H1 (cell line): ENCODE measurements around the gene MCM9. TPM values are rescaled to one million over a fixed set of nuclear protein-coding genes. Genes with fewer than 3 reads are reported as not detected.

Experiments
- CTCF ChIA-PET: fragments of 300-600 bp; sonication (Branson Sonifier 250); formaldehyde crosslinking; loops from one replicate; lab custom pipeline; 2021; ENCODE audit not compliant: partially characterized antibody; lab: Charles Lee
- POLR2A ChIA-PET: fragments of 300-600 bp; sonication (Branson Sonifier 250); formaldehyde crosslinking; loops from one replicate; lab custom pipeline; 2021; ENCODE audit warnings: inconsistent platforms; ENCODE audit not compliant: partially characterized antibody; lab: Charles Lee
- DNase-seq, 2 experiments: peaks; one replicate each; pipeline versions ENCODE4 v3.0.0 to v3.0.0-alpha.2; 2010 to 2022; ENCODE audit warnings: low spot score in 2 of 2, low read depth in 1 of 2, mixed read lengths in 1 of 2
- FAIRE-seq: peaks from 2 replicates; lab custom pipeline; 2011; peaks lifted over from hg19 to GRCh38; lab: Jason Lieb, UNC
- H2AFZ ChIP-seq: 2 replicates; pipeline ENCODE4 v1.8.1; 2012; ENCODE audit warnings: low read length, inconsistent platforms
- H2AK5ac ChIP-seq: 2 replicates; pipeline ENCODE4 v1.6.1; 2013; ENCODE audit warnings: low read depth, low read length
- H2BK120ac ChIP-seq: replicated peaks from 2 replicates; pipeline ENCODE3; 2013; ENCODE audit warnings: low read depth, low read length, inconsistent platforms
- H2BK12ac ChIP-seq: 2 replicates; pipeline ENCODE4 v1.6.1; 2013; ENCODE audit warnings: low read depth, low read length
- H2BK15ac ChIP-seq: 2 replicates; pipeline ENCODE4 v1.6.1; 2013; ENCODE audit warnings: low read length
- H2BK20ac ChIP-seq: 2 replicates; pipeline ENCODE4 v1.6.1; 2013; ENCODE audit warnings: low read length
- H2BK5ac ChIP-seq: 2 replicates; pipeline ENCODE4 v1.6.1; 2013; ENCODE audit warnings: low read depth, low read length
- H3K14ac ChIP-seq: 2 replicates; pipeline ENCODE4 v1.6.1; 2013; ENCODE audit warnings: inconsistent platforms; ENCODE audit not compliant: insufficient read length
- H3K18ac ChIP-seq: 2 replicates; pipeline ENCODE4 v1.6.1; 2013; ENCODE audit warnings: low read length; ENCODE audit errors: extremely low read depth
- H3K23ac ChIP-seq: 2 replicates; pipeline ENCODE4 v1.6.1; 2013; ENCODE audit warnings: inconsistent platforms; ENCODE audit not compliant: insufficient read length
- H3K23me2 ChIP-seq: 2 replicates; pipeline ENCODE4 v1.6.1; 2013; ENCODE audit warnings: low read depth, low read length
- H3K27ac ChIP-seq: 2 replicates; pipeline ENCODE4 v1.6.1; 2011; ENCODE audit warnings: low read depth, low read length, inconsistent platforms
- H3K27me3 ChIP-seq, 4 experiments: replicated peaks in 1 of 4; 1 replicate in 1 of 4; 2 replicates in 3 of 4; pipeline versions ENCODE4 v1.6.1 to v1.8.1; 2011 to 2013; ENCODE audit warnings: low read length in 3 of 4, mild to moderate bottlenecking in 3 of 4, inconsistent platforms in 2 of 4, mixed read lengths in 2 of 4, moderate library complexity in 1 of 4; ENCODE audit not compliant: control insufficient read depth in 3 of 4, insufficient read depth in 3 of 4; ENCODE audit errors: extremely low read depth in 1 of 4
- H3K36me3 ChIP-seq, 4 experiments: 2 replicates each; pipeline versions ENCODE4 v1.6.1 to v1.8.1; 2011 to 2013; ENCODE audit warnings: mild to moderate bottlenecking in 4 of 4, low read length in 3 of 4, moderate library complexity in 2 of 4, control low read depth in 1 of 4, inconsistent platforms in 1 of 4; ENCODE audit not compliant: insufficient read depth in 4 of 4, control insufficient read depth in 2 of 4
- H3K4ac ChIP-seq: replicated peaks from 2 replicates; pipeline ENCODE3; 2013; ENCODE audit warnings: low read length, low read depth, mixed read lengths, inconsistent platforms; ENCODE audit not compliant: insufficient read length
- H3K4me1 ChIP-seq, 4 experiments: replicated peaks in 1 of 4; 1 replicate in 1 of 4; 2 replicates in 3 of 4; pipeline versions ENCODE4 v1.6.1 to v1.8.1; 2011 to 2013; ENCODE audit warnings: low read length in 3 of 4, inconsistent platforms in 2 of 4, mixed read lengths in 1 of 4; ENCODE audit not compliant: insufficient read depth in 4 of 4, control insufficient read depth in 3 of 4
- H3K4me2 ChIP-seq, 2 experiments: 2 replicates each; pipeline versions ENCODE4 v1.6.1 to v1.8.1; 2011 to 2013; ENCODE audit warnings: low read depth in 2 of 2, low read length in 2 of 2, control low read depth in 1 of 2, inconsistent platforms in 1 of 2, mild to moderate bottlenecking in 1 of 2; ENCODE audit not compliant: insufficient read depth in 1 of 2
- H3K4me3 ChIP-seq, 4 experiments: fragments of 200-600, 300-600 bp in 1 of 4; sonication (generic), shearing (Covaris generic), sonication (Bioruptor Twin) in 1 of 4; 2 replicates each; pipeline versions ENCODE4 v1.5.1 to v1.8.1; 2011 to 2016; ENCODE audit warnings: low read length in 4 of 4, low read depth in 3 of 4, control low read depth in 2 of 4, inconsistent platforms in 2 of 4, mild to moderate bottlenecking in 2 of 4, mixed read lengths in 1 of 4, moderate library complexity in 1 of 4; ENCODE audit not compliant: insufficient read depth in 2 of 4; ENCODE audit errors: extremely low read depth in 1 of 4
- H3K56ac ChIP-seq: replicated peaks from 2 replicates; pipeline ENCODE3; 2013; ENCODE audit warnings: low read depth, mild to moderate bottlenecking, mixed read lengths, low read length, inconsistent platforms; ENCODE audit not compliant: insufficient read length
- H3K79me1 ChIP-seq: 2 replicates; pipeline ENCODE4 v1.6.1; 2013; ENCODE audit warnings: low read depth, low read length, control low read depth
- H3K79me2 ChIP-seq, 2 experiments: 2 replicates each; pipeline versions ENCODE4 v1.6.1 to v1.8.1; 2012 to 2013; ENCODE audit warnings: low read length in 2 of 2, mild to moderate bottlenecking in 2 of 2, inconsistent platforms in 1 of 2; ENCODE audit not compliant: insufficient read depth in 2 of 2, control insufficient read depth in 1 of 2
- H3K9ac ChIP-seq, 4 experiments: replicated peaks in 1 of 4; 1 replicate in 1 of 4; 2 replicates in 3 of 4; pipeline versions ENCODE4 v1.6.1 to v1.8.1; 2011 to 2013; ENCODE audit warnings: low read depth in 3 of 4, low read length in 3 of 4, control low read depth in 2 of 4, mild to moderate bottlenecking in 2 of 4, moderate library complexity in 2 of 4, inconsistent platforms in 1 of 4; ENCODE audit errors: extremely low read depth in 1 of 4
- H3K9me3 ChIP-seq, 2 experiments: 2 replicates each; pipeline versions ENCODE4 v1.6.1 to v1.8.1; 2012 to 2013; ENCODE audit warnings: mild to moderate bottlenecking in 2 of 2, moderate library complexity in 2 of 2, control low read depth in 1 of 2, inconsistent platforms in 1 of 2, low read depth in 1 of 2, low read length in 1 of 2, mixed read lengths in 1 of 2; ENCODE audit not compliant: insufficient read depth in 2 of 2
- H4K20me1 ChIP-seq, 2 experiments: replicated peaks in 1 of 2; 2 replicates each; pipeline versions ENCODE3 to v1.8.1; 2011 to 2013; ENCODE audit warnings: inconsistent platforms in 2 of 2, low read length in 2 of 2, mild to moderate bottlenecking in 1 of 2; ENCODE audit not compliant: insufficient read depth in 2 of 2, control insufficient read depth in 1 of 2
- H4K5ac ChIP-seq: 2 replicates; pipeline ENCODE4 v1.6.1; 2013; ENCODE audit warnings: low read length, low read depth, mixed read lengths, inconsistent platforms; ENCODE audit not compliant: insufficient read length
- H4K8ac ChIP-seq: 2 replicates; pipeline ENCODE4 v1.8.0; 2013; ENCODE audit warnings: mild to moderate bottlenecking, moderate library complexity, low read length, inconsistent platforms; ENCODE audit not compliant: insufficient read depth; ENCODE audit errors: extremely low read depth
- H4K91ac ChIP-seq: replicated peaks from 2 replicates; pipeline ENCODE3; 2013; ENCODE audit warnings: low read length, mixed read lengths, inconsistent platforms; ENCODE audit not compliant: insufficient read length
- MAFK ChIP-seq: IDR thresholded peaks from 2 replicates; pipeline ENCODE4 v1.6.1; 2012; ENCODE audit warnings: low read depth, mild to moderate bottlenecking, improper control_type of control experiment, low read length
- WGBS, 2 experiments: shearing (Covaris generic) in 1 of 2; methylation state at CpG; one replicate each; pipeline versions ENCODE4 v1.1.6 to v1.1.7; 2013 to 2015; ENCODE audit warnings: low lambda C conversion rate in 2 of 2, mixed read lengths in 2 of 2, inconsistent platforms in 1 of 2, low coverage in 1 of 2, missing lambda C conversion rate in 1 of 2; ENCODE audit not compliant: insufficient replicate concordance in 2 of 2, insufficient coverage in 1 of 2, insufficient read length in 1 of 2; ENCODE audit errors: extremely low coverage in 1 of 2, missing lambda C conversion rate in 1 of 2; 5-methylcytosine and 5-hydroxymethylcytosine counted together
- polyA plus RNA-seq, 7 experiments: library from polyadenylated mRNA; depleted of rRNA in 3 of 7; stranded (reverse) in 5 of 7; unstranded in 2 of 7; fragments of >200 nt in 5 of 7; fragments of 200-250 nt in 2 of 7; gene quantifications; 1 replicate in 5 of 7; 2 replicates in 1 of 7; 4 replicates in 1 of 7; pipeline versions ENCODE4 v1.2.1 to v1.2.3, GENCODE V29; 2011 to 2013; ENCODE audit warnings: missing spikeins in 2 of 7, mixed read lengths in 2 of 7
- total RNA-seq: library from RNA; stranded (reverse); fragmentation: NEBNext Ultra II Directional; extraction: Animal tissue kit (Norgen Biotek cat#: 25700); gene quantifications from 2 replicates; pipeline ENCODE4 v1.2.1, GENCODE V29; 2021

MCM9 gene
- total and polyA plus RNA-seq, 2 of the 8 experiments (the other 6 are each of a cell fraction or from before 2014, with no cell fraction given), result 3.7 to 11.4 TPM

- FAIRE-seq (no peak), DNase-seq (no peak)
- no peak overlapping the region for H3K27ac ChIP-seq
- H4K5ac ChIP-seq, result no peak overlapping the region
- H3K36me3 ChIP-seq, result peaks cover 0 to 5% (median 0%) of the 10 kb centered on the region in 4 experiments; a peak in 2 of 8 replicates
- H3K79me1 ChIP-seq, result no peaks in the 10 kb centered on the region
- no peaks in the 10 kb centered on the region for H3K9me3 ChIP-seq
- no peaks in the 10 kb centered on the region for H3K23me2 ChIP-seq
- H4K91ac ChIP-seq, result no peak overlapping the region
- no peak overlapping the region for H2AFZ ChIP-seq
- H2BK120ac ChIP-seq, result no peak overlapping the region
- H2BK15ac ChIP-seq, result no peak overlapping the region
- ChIA-PET POLR2A (interaction anchor here (1.4 kb wide), 1 partner anchor 11 kb away, joined by 3 read pairs; no protein-coding TSS in a partner anchor), CTCF (no interaction called here)
- no peak overlapping the region for H2BK12ac ChIP-seq
- TF ChIP-seq MAFK, result no peak
- no peak overlapping the region for H2BK20ac ChIP-seq
- H3K18ac ChIP-seq, result no peak overlapping the region
- no peak overlapping the region for H2BK5ac ChIP-seq
- H3K23ac ChIP-seq, result no peak overlapping the region
- H3K9ac ChIP-seq, result no peak overlapping the region
- WGBS, 2 experiments, result 87% methylated on average over 4 of the region's 4 CpGs; no CpG with 5 or more reads in 1 of the 2 experiments
- no peaks in the 10 kb centered on the region for H4K20me1 ChIP-seq
- no peak overlapping the region for H3K14ac ChIP-seq
- H3K56ac ChIP-seq, result no peak overlapping the region
- no peak overlapping the region for H3K4me2 ChIP-seq
- no peak overlapping the region for H4K8ac ChIP-seq
- no peaks in the 10 kb centered on the region for H3K79me2 ChIP-seq
- H3K27me3 ChIP-seq, result no peaks in the 10 kb centered on the region
- no peak overlapping the region for H3K4me3 ChIP-seq
- H3K4ac ChIP-seq, result no peak overlapping the region
- H2AK5ac ChIP-seq, result no peak overlapping the region
- H3K4me1 ChIP-seq, result no peaks in the 10 kb centered on the region
These were observed 109.3 kb downstream of the MCM9 start for GRCh38 chr6:118825661-118826060.
